ENCODE results near the gene FBLN1.

DNA sequence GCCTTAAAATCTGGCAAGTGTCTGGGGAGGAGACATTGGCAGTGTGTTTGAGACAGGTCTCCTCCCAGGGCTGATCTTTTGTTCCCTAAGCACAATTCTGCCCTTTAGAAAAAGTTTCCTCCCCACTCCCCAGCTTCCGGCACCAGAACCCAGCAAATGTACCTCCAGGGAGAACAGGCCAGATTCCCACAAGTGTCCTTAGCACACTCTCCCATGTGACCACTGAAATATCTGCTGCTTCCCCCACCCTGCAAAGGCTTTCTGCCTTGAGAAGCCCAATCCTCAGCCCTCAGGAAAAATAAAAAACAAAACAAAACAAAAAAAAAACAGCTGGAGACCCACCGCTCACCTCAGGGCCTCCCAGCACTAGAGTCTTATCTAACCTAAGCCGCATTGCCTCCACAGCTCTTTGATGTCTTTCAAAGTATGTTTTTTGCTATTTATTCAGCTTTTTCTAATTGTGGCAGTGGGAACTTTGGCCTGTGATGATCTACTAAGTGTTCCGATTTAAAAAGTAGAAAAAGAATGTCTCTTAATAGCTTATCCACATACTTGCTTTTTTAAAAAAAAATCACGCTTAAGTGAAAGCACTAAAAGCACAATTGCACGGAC is 29.0 kb upstream of the FBLN1 start:
- TF ChIP-seq, protein P1, sequence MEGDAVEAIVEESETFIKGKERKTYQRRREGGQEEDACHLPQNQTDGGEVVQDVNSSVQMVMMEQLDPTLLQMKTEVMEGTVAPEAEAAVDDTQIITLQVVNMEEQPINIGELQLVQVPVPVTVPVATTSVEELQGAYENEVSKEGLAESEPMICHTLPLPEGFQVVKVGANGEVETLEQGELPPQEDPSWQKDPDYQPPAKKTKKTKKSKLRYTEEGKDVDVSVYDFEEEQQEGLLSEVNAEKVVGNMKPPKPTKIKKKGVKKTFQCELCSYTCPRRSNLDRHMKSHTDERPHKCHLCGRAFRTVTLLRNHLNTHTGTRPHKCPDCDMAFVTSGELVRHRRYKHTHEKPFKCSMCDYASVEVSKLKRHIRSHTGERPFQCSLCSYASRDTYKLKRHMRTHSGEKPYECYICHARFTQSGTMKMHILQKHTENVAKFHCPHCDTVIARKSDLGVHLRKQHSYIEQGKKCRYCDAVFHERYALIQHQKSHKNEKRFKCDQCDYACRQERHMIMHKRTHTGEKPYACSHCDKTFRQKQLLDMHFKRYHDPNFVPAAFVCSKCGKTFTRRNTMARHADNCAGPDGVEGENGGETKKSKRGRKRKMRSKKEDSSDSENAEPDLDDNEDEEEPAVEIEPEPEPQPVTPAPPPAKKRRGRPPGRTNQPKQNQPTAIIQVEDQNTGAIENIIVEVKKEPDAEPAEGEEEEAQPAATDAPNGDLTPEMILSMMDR (conservative IDR thresholded peaks at IDR 0.05), result no peak
- no peak for TF ChIP-seq EZH2 (IDR thresholded peaks at IDR 0.05; ENCODE audit: low read depth)

Data from PC-9 (cell line).